ENCODE measurements around the gene TXNRD2.
A peak's percentile ranks its signal among the peaks of the same experiment; 100 is the strongest.

Gene TXNRD2

GRCh38 chr22:19864538-19865106, 77.0 kb downstream of the TXNRD2 start:
- no peak for DNase-seq (ENCODE audit: low spot score)

- DNase-seq (ENCODE audit: low spot score), result no peak
Observed at GRCh38 chr22:19863571-19863970, 78.0 kb downstream of the TXNRD2 start.

DNA sequence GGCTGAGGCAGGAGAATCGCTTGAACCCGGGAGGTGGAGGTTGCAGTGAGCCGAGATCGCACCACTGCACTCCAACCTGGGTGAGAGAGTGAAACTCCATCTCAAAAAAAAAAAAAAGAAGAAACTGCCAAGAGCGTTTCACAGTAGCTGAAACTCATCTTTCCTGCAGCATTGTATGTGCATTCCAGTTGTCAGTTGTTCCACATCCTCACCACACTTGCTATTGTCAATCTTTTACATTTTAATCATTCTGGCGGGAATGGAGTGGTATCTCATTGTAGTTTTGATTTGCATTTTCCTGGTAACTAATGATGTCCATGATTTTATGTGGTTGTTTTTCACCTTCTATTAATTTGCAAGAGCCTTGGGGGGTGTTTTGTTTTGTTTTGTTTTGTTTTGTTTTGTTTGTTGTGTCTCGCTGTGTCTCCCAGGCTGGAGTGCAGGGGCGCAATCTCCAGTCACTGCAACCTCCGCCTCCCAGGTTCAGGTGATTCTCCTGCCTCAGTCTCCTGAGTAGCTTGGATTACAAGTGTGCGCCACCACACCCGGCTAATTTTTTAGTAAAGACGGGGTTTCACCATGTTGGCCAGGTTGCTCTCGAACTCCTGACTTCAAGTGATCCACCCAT, 78.9 kb downstream of the TXNRD2 start:
- no peak for DNase-seq (ENCODE audit: low spot score)

GRCh38 chr22:19859861-19860510, 81.6 kb downstream of the TXNRD2 start:
- no peak for DNase-seq (ENCODE audit: low spot score)

- DNase-seq (ENCODE audit: low spot score), result no peak
Observed at GRCh38 chr22:19857382-19857781, 84.2 kb downstream of the TXNRD2 start.

DNA sequence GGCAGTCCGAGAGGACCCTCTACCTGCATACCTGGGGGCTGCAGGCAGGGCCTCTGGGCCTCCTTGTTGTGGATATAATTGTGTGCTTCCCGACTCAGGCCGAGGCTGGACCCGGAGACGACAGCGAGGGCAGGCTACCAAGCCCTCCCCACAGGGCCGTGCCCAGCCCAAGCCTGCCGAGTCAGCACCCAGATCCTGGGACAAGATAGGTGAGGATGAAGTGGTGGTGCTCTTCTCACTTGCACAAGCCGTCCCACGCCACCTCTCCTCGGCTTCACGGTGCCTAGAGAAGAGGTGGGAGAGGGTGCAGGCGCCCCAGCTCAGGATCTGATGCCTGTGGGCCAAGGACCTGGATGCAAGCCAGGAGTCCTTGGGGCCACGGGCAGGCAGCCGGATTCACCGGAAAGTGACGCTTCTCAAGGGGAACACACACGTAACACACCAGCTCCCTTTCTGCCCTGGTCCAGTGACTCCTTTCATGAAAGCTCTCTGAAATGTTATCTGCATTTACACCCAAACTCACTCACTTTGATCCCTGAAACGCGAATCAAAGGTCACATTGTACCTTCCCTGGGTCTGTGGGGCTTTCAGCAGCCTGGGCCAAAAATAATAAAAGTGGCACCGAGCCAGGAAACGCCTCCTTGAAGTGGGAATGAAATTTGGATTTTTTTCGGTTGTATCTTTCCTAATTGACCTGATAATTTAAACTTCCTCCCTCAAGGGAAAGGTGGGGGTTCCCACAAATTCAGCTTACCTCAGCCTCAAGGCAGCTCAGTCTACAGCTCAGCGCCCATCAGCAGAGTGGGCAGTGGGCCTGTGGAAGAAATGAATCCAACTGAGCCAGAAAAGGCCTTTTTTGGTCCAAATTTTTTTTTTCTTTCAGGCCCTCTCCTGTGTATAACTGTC, 85.9 kb downstream of the TXNRD2 start:
- DNase-seq (ENCODE audit: low spot score), result peak; percentile 49

GRCh38 chr22:19854778-19855503, 86.7 kb downstream of the TXNRD2 start, which contains the start of the genes GNB1L and RTL10:
Gene GNB1L, minus strand, starts transcription at chr22:19854874. Its CDS starts 33,519 bp downstream, at chr22:19821355.
Gene RTL10, minus strand, starts transcription at chr22:19854874. Its CDS starts 2,613 bp downstream, at chr22:19852261.
- DNase-seq (ENCODE audit: low spot score), result peak; percentile 94

DNA sequence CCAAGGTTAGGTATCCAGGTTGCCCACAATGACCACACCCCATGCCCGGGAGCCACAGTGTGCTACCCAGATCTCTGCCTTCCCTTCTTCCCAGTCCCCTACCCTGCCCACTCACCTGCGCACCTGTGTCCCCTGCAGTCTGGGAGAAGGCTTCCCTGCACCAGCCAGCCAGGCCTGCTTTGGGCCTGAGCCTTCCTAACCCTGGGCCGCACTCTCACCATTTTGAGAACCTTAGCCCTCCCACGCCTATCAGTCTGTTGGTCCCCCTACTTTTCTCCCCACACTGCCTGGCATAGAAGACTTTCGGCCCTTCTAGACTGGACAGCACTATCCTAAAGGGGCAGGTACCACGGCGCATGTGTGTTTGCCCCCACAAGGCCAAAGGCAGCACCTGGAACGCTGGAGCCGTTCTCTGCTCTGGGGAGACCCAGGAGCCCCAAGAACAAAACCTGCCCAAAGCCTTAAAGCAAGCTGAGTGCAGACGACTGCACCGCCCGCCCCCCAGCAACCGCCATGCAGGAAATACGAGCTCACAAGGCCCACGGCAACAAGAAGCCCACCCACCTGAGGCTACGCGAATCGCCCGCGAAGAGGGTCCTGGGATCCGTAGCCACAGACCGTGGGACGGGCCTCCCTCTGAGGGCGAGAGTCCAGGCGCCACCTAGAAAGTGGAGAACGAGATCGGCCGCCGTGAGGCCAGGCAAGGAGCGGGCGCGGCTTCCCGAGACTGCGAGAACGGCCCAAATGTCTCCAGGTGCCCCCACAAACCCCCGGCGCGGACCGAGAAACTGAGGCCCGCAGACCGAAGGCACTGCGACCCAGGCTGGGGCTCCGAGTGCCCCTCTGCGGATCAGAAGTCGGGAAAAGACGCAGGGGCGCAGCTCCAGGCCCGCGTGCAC, 87.5 kb downstream of the TXNRD2 start:
- DNase-seq (ENCODE audit: low spot score), result no peak

- no peak for DNase-seq (ENCODE audit: low spot score)
Observed at GRCh38 chr22:19853058-19853878, 88.3 kb downstream of the TXNRD2 start.

DNA sequence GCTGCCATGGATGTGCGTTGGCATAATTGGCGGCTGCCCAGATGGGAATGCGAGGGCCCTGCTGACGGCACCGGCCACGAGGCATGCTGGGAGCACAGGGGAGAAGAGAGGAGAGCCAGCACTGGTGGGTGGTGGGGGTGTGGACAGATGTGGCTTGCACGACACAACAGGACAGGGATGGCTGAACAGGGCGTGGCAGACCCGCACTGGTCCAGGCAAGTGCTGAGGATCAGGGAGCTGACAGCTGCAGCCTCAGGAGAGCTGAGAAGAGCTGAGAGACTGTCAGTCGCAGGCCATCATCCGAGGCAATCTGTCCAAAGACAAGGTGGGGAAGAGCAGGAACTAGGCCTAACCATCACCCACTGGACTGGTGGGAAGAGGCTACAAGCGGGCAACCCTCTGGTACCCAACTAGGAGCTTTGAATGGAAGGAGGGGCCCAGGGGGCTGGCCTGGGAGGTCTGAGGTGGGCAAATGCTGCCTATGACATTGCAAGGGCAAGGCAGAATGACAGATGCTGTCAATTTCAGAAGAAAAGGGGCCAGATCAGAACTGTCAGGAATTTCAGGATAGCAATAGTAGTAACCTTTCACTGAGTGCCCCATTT, 89.3 kb downstream of the TXNRD2 start:
- no peak for DNase-seq (ENCODE audit: low spot score)

DNA sequence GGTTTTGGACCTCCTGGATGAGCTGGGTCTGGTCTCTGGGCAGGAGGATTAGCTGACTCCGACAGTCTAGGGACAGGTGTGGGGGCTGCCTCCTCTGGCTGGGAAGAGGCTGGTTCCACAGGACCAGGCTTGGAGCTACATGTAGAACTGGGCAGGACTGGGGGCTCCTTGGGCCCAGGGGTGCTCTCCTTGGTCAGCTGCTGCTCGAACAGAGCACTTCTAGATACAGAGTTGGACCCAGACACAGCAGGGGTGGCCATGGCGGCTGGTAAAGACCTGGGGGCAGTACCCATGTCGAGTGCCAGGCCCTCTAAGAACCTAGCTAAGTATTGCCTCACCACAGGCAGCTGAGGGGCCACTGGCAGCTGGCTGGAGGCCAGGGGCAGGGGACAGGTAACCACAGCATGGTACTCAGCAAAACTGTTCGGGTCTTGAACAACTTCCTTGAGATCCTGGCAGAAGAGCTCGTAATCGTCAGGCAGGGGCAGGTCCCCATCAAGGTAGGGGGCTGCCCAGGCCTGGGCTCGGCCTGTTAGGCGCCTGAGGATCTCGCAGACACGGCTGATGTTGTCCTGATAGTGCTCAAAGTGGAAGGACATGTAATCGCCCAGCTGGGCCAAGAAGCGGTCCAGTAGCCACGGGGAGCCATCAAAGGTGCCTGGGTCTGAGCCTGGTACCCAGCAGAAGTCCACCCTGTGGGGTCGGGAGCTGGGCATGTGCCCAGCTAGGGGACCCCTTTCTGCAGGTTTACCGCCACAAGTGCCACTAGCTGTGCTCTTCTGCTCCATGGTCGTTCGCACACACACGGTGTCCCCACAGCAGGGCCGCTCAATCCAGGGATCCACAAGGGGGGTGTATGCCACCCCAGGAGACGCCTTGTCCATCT, 90.1 kb downstream of the TXNRD2 start:
- DNase-seq (ENCODE audit: low spot score), result no peak

GRCh38 chr22:19850763-19851109, 90.9 kb downstream of the TXNRD2 start:
- no peak for DNase-seq (ENCODE audit: low spot score)

GRCh38 chr22:19849835-19850762, 91.5 kb downstream of the TXNRD2 start:
- DNase-seq (ENCODE audit: low spot score), result no peak

DNA sequence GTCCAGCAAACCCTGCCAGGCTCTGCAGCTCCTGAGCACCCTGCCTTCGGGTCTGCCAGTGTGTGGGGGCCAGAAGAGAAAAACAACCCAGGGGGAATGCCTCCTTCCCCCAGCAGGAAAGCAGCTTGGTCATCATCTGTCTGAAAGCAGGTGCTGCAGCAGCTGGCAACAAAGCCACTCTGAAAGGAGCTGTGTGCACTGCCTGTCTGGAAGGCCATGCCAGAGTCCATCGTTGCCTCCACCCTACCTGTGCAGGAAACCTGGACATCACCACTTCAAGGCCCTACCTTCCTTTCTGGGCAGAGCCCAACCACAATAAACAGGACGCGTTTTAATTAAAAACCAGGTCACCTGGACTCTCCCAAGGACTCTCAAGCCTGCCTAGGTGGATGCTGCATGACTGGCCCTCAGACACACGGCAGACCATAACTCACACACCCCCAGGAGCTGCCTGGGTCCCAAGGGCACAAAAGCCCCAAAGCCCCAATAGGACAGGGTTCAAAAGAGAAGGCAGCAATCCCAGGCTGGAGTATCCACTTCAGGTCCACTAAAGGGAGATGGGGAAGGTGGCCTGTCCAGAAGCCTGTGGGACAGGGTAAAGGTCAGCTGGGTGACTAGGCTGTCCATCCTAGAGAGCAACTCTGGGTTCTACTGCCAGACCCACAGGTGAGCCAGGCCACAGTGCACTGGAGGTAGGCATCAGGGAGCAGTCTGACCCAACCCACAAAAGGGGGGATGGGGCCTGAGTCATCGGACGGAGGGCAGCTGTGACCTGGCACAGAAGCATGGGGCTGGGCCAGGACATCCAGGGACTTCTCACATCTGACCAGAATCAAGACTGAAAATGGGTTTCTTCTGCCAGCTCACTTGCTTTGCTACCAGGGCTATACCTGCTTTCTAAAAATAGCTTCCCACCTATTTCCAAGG, 93.1 kb downstream of the TXNRD2 start:
- DNase-seq (ENCODE audit: low spot score), result no peak

DNA sequence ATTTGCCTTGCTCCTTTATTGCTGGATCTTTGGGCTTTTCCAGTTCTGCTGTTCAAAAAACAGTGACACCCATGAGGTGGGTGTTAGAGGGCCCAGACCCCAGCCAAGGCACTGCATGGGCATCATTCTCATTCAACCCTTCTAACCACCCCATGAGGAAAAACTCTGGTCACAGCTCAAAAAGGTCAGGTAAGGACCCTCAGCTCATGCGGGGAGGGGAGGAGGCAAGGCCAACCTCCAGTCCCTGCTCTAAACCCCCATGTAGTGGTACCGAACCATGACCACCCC, 94.3 kb downstream of the TXNRD2 start:
- DNase-seq (ENCODE audit: low spot score), result no peak

- DNase-seq (ENCODE audit: low spot score), result no peak
Observed at GRCh38 chr22:19846620-19847344, 94.8 kb downstream of the TXNRD2 start.
